Epithelial cell of prostate (primary cell): ENCODE measurements around the gene ZNF221.

ENCODE experiments used
- DNase-seq: peaks from one replicate; pipeline ENCODE4 v3.0.0-alpha.2; 2011; ENCODE audit warnings: low read depth, low spot score
- H3K27ac ChIP-seq: fragments of 450-650 bp; 2 replicates; pipeline ENCODE4 v1.5.1; 2017; ENCODE audit warnings: mild to moderate bottlenecking

The ZNF221 gene

GRCh38 chr19:43956827-43957226, 5.8 kb downstream of the ZNF221 start:
- DNase-seq: no peak
- no peak overlapping the region for H3K27ac ChIP-seq

DNA sequence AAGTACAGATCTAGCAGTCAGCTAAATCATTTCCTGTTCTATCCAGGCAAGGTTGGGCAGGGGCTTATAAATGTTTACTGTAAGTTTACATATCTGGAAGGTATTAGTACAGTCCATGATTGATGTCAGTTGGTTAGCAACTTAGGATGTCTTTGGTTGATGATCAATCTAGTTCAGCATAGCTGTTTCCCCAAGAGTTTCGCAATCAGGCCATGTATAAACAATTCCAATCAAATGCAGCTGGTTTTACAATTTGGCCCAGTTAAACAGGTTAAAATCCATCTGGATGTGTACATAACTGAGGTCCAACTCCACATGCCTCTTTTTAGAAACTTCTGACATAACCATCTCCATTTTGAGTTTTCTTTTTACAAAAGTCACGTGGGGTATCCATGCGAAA, 6.9 kb downstream of the ZNF221 start:
- no peak for DNase-seq
- no peak overlapping the region for H3K27ac ChIP-seq

DNA sequence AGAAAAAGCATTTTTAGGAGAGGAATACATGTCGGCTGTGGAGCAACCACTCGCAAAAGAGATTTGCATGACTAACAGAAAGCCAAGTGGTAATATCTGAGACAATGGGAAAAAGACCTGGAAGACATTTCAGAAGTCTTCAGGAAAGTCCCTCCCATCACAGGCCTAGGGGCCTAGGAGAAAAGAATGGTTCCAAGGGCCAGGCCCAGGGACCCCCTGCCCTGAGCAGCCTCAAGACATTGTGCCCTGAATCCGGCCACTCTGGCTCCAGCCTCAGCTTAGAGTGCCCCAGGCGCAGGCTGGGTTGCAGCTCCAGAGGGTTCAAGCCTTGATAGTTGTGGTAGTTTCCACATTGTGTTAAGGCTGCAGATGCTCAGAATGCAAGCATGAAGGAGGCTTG, 9.4 kb downstream of the ZNF221 start:
- no peak for DNase-seq
- no peak overlapping the region for H3K27ac ChIP-seq

- H3K27ac ChIP-seq: no peak overlapping the region
- no peak for DNase-seq
These were observed 15.2 kb downstream of the ZNF221 start for GRCh38 chr19:43966079-43966694.

GRCh38 chr19:43976732-43977131, 25.7 kb downstream of the ZNF221 start:
- no peak overlapping the region for H3K27ac ChIP-seq
- DNase-seq: no peak

- no peak for DNase-seq
- H3K27ac ChIP-seq: no peak overlapping the region
These were observed 32.5 kb downstream of the ZNF221 start for GRCh38 chr19:43983544-43983911.

GRCh38 chr19:43983912-43984686, 33.1 kb downstream of the ZNF221 start, which contains the start of gene ZNF155:
Gene ZNF155 (plus strand): TSS chr19:43984188. CDS start chr19:43988544, 4,356 bp downstream.
- peak; percentile 73 for DNase-seq
- H3K27ac ChIP-seq: peak within 1 kb of the TSS; percentile 35

- DNase-seq: no peak
- no peak overlapping the region for H3K27ac ChIP-seq
These were observed 33.6 kb downstream of the ZNF221 start for GRCh38 chr19:43984687-43985000.

DNA sequence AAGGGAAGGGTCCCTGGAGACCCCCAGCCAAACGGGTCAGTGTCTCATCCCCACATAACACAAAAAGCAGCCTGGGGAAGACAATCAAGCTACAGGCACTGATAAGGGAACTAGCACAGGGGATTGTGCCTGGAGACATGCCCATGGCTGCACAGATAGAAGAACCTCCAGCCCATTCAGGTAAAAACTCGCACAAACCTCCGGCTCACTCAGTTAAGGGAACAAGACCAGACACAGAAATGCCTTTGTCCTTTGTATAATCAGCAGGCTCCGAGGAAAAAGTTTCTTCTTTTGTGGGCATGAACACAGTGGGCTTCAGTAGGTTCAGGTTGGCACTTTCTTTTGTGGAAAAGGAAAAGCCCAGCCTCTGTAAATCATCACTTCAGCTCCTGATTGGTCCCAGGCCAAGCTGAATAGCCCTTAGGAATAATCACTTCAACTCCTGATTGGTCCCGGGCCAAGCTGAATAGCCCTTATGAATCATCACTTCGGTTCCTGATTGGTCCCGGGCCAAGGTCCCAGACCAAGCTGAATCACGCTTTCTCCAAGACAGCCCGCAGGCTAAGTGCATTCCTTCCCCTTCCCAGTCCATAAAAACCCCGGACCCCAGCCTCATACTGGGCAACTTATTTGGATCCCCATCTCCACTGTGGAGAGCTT, 46.7 kb downstream of the ZNF221 start:
- peak overlapping the region; percentile 48 for H3K27ac ChIP-seq
- peak; percentile 14 for DNase-seq

DNA sequence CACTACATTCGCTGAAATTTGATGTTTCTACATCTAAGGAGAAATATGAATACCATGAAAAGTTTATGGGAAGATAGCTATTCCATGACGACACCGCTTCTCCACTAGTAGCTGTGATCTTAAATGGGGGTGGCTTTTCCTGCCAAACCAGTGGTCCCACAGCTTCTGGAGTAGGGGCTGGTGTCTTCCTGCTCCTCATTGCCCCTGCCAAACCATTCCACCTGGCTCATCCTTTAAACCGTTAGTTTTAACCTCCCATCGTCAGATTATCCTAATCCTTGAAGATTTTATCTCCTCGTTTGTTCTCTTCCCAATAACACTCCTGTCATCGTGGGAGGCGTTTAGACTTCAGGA, 51.2 kb downstream of the ZNF221 start:
- H3K27ac ChIP-seq: peak overlapping the region; percentile 17
- DNase-seq: no peak

DNA sequence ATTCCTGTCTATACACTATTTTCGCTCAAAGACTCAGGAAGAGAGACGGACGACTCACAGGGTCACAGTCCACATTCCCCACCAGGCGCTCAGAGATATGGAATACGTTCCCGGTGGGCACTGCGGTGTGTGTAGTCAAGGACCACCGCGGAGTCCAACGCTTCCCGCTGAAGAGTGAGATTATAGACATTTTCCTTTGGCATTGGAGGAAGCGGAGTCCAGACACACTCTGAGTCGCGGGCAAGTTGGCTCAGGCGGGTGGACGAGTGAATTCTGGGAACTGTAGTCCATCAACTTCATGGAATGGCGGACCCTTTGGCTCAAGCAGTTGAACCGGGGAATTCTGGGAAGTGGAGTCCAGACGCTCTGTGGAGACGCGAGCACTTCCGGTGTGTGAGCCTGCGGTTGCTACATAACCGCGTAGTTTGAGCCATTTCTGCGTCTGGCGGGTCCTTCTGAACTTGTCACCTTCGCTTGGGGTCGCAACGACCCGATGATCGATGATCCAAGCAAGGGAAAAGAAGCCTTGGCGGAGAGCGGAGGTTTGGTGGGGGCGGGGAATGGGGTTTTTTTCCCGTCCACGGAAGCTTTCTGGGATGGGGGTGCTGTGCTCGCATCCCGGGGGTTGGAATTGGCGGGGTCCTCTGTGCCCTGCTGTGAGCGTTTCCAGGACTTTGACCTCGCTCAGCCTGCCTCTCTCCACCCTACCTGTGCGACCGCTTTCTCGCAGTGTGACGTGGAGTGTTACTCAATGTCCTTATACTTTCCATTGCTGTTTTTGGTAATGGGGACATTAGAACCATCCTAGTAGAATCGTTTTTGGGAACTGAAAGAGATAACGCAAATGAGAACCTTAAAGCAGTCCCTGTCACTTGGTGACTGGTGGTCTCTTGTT, 51.8 kb downstream of the ZNF221 start, which contains the start of gene ZNF230:
ZNF230 (plus strand) TSS at position 392 of the 895 bp plus-strand sequence. CDS start 4,122 bp downstream, outside the sequence.
- DNase-seq: peak; percentile 78
- H3K27ac ChIP-seq: peak within 1 kb of the TSS; percentile 17

- DNase-seq: no peak
- peak overlapping the region; percentile 17 for H3K27ac ChIP-seq
These were observed 52.5 kb downstream of the ZNF221 start for GRCh38 chr19:44003461-44004009.

- DNase-seq: no peak
- no peak overlapping the region for H3K27ac ChIP-seq
These were observed 54.9 kb downstream of the ZNF221 start for GRCh38 chr19:44005973-44006372.

DNA sequence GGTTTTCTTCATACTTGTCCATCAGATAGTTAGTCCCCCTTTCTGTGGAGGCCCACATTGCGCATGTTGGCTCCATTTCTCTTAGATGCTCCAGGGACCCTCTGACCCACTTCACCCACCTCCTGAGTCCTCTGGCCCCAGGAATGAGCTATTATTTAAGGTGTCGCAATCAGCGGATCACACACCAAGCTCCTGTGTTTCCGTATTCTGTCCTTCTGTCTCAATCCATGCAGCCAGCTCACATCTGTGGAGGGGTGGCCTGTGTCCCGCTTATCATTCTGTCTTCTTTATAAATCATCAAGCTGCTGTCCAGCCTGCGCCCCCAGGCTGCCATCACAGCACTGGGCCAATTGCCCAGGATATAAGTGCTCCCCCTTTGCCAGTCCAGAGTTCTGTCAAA, 56.4 kb downstream of the ZNF221 start:
- no peak for DNase-seq
- H3K27ac ChIP-seq: no peak overlapping the region

- H3K27ac ChIP-seq: no peak overlapping the region
These were observed 59.4 kb downstream of the ZNF221 start for GRCh38 chr19:44010468-44010867.

More at GRCh38 chr19:44010468-44010867, 59.4 kb downstream of the ZNF221 start:
- DNase-seq: no peak
